HG03159 (cell line): Measurements from ENCODE around the gene TNRC6C.
"Not testable (repeated sequence)": the region's sequence is repeated elsewhere in the genome, so short reads cannot be mapped to it uniquely, and the experiment has no call there.

Source experiments
- ATAC-seq: cut with Tn5 transposase; IDR thresholded peaks from one replicate; pipeline ENCODE4 v1.9.1; 2021; ENCODE audit warnings: mild to moderate bottlenecking, moderate library complexity; ENCODE audit not compliant: unreplicated experiment

The TNRC6C gene

DNA sequence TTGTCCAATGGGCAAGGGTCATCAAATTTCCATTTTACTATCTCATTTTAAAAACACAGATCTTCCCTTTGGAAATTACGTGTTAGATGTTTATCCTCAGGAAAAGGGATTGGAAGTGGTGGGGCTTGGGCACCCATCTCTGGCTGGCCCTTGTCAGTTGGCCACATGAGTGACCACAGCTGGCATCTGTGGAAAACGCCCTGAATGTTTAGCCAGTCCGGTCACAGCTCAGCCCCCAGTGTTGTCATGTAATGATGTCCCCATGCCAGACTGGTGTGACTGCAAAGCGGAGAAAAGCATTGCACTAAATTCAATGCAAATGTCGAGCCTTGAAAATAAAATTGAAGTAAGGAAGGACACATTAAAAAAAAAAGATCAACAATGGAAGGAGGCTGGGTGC, 117.0 kb downstream of the TNRC6C start:
- no peak for ATAC-seq

DNA sequence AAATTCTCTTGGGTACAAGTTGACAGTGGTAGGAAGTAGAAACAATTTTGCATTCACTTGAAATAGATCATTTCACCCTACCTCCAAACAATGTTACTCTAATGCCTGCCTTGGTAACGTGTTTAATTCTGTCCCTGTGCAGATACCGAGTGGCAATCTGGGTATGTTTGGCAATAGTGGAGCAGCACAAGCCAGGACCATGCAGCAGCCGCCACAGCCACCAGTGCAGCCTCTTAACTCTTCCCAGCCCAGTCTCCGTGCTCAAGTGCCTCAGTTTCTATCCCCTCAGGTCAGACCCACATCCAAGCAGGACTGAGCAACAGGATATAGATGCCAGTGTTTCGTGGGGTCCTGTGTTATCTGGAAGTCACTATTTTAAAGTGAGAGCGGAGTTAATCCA, 120.8 kb downstream of the TNRC6C start:
- ATAC-seq = no peak

DNA sequence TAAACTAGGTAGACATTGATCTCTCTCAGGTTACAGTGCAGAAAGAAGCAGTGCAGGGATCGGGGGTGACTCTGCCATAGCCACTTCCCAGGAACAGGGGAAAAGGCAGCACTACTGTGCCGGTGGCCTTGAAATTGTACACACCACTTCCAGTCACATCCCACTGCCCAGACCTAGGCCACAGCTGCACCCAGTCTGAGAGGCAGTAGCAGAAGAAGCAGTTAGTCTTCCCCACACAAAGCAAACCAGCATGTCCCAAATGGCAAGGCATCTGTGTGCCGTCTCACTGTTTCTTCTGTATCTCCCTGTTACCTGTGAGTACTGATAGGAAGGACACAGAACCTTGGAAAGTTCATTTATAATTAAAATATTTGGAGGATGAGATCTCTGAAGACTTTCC, 123.0 kb downstream of the TNRC6C start:
- no peak for ATAC-seq

DNA sequence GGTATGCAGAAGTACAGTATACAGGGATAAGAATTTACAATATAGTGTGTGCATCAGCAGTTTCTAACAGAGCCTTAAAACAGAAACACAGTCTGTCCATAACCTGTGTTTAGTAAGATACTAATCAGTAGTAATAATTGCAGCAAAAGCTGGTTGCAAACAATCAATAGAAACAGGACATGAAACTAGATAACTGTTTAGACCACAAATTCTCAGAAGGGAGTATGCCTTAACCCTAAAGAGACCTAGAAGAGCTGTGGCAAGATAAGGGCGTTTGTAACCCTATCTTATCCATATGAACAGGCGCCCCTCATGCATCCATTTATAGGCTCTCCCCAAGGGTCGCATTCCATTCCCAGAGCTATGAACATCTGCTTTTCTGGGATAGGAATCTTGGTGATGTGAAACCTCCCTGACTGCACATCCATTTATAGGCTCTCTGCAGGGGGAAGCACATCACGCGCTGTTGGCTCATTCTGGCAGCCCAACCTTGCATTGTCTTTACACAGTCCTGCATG, 123.9 kb downstream of the TNRC6C start:
- not testable (repeated sequence) for ATAC-seq

DNA sequence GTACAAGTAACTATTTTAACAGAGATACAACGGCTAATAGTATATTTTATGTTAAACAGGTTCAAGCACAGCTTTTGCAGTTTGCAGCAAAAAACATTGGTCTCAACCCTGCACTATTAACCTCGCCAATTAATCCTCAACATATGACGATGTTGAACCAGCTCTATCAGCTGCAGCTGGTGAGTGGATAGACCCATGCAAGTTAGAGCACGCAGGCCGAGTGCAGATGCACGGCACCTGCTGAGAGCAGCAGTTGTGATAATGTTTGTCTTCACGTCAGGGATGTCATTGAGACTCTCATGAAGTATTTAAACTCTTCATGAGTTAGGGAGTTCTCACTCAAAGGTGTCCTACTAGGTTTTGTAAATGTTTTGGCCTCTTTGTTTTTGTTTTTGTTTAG, 124.5 kb downstream of the TNRC6C start:
- ATAC-seq = no peak

DNA sequence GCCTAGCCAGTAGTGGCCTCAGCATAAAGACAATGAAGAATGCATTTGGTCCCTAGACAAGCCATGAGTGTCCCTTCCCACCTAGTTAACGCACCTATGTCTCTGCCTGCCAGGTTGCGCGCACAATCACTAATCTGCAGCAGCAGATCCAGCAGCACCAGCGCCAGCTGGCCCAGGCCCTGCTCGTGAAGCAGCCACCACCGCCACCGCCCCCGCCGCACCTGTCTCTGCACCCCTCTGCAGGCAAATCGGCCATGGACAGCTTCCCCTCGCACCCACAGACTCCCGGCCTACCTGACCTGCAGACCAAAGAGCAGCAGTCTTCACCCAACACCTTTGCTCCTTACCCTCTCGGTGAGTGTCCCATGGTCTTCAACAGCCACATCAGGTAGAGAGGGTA, 128.2 kb downstream of the TNRC6C start:
- no peak for ATAC-seq

DNA sequence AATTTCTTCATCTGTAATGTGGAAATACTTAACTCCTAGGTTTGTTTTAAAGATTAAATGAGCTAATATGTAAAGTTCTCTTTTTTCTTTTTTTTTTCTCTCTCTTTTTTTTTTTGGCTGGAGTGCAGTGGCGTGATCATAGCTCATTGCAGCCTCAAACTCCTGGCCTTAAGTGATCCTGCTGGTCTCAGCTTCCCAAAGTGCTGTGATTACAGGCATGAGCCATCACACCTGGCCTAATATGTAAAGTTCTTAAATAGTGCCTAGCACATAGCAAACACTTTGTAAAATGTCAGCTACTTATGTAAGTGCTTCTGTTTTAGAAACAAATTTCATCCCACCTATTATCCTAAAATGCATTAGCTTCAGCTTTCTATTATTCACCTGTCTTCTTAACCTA, 130.0 kb downstream of the TNRC6C start:
- ATAC-seq = no peak

DNA sequence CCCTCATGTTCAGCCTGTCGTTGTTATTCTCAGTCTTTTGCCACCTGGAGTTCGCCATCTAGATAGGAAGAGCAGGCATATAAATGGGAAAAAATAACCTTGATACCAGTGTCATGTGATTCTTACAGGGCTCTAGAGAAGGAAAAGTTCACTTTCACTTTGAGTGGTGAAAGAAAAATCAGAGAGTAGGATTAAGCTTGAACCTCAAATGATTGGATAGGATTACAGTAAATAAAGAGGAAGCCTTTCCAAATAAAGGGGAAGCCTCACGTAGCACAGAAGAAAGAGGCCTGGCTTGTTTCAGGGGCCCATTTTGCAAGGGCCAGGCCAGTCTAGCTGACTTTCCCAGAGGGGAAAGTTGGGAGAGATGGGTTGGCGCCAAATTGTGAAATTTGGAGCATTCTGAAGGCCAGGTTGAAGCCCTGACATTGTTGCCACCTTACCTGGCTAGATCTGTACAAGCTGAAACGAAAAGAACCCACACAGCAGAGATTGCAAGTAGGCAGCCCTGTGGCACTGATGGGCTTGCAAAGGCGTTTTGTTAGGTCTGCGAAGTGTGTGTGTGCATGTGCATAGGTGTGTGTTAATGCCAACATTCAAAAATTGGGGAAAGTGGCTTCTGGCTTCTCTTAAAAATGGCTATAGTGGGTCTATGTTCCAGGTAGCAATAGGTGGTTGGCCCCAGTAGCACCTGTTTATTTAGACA, 131.2 kb downstream of the TNRC6C start:
- ATAC-seq = no peak

DNA sequence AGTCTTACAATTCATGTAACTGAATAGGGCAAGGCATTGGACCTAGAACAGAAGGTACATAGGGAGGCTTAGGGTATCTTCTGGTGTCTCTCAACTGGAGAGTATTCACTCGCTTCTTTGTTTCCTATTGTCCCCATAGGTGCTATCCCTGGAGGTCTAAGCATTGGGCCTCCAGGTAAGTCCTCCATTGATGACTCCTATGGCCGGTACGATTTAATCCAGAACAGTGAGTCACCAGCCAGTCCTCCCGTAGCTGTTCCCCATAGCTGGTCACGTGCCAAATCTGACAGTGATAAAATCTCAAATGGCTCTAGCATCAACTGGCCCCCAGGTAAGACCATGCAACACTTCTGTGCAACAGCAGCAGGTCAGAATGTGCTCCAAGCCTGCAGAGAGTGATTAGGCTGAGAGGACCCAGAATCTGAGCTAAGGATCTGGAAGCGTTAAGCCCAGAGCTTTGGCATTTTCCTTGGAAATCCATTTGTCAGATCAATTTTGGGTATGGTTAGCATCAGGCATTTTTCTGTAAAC, 134.4 kb downstream of the TNRC6C start:
- ATAC-seq = no peak

DNA sequence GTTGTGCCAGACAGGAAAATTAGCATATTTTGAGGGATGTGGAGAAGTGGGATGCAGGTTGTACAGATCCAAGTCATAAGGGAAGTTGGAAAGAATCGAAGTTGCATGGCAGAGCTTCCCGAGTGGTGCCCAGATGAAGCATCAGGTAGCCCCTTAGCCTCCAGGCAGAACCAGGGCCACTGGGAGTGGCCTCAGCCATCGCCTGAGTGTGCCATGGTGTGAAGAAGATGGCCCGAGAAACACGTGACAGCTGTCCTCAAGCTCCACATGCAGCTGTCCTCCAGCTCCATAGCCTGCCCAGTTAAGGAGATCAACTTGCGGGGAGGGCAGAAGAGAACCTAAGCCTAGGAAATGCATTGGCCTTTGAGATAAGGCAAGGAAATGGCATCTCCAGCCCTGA, 136.5 kb downstream of the TNRC6C start:
- ATAC-seq = no peak

DNA sequence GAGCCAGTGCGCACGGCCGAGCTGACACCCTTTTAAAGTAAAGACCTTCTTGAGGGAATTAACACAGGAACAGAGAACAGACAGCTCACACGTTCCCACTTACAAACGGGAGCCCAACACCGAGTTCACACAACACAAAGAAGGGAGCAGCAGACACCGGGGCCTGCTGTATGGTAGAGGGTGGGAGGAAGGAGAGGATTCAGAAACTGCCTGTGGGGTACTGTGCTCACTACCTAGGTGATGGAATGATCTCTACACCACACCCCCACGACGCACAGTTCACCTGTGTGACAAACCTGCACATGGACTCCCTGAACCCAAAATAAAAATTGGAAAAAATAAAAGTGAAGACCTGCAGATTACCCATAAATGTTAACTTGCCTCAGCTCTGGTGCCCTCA, 137.6 kb downstream of the TNRC6C start:
- ATAC-seq = no peak

DNA sequence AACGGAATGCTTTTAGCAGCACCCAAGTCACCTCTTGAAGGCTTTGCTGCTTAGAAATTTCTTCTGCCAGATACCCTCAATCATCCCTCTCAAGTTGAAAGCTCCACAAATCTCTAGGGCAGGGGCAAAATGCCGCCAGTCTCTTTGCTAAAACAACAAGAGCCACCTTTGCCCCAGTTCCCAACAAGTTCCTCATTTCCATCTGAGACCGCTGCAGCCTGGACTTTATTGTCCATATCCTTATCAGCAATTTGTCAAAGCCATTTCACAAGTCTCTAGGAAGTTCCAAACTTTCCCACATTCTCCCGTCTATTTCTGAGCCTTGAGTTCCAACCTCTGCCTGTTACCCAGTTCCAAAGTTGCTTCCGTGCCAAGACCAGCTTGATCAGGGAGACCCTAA, 142.6 kb downstream of the TNRC6C start:
- ATAC-seq = no peak

DNA sequence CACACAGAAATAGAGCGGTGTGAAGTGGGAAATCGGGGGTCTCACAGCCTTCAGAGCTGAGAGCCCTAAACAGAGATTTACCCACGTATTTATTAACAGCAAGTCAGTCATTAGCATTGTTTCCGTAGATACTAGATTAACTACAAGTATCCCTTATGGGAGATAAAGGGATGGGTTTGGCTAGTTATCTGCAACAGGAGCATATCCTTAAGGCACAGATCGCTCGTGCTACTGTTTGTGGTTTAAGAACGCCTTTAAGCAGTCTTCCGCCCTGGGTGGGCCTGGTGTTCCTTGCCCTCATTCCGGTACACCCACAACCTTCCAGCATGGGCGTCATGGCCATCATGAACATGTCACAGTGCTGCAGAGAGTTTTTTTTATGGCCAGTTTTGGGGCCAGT, 143.0 kb downstream of the TNRC6C start:
- no peak for ATAC-seq

DNA sequence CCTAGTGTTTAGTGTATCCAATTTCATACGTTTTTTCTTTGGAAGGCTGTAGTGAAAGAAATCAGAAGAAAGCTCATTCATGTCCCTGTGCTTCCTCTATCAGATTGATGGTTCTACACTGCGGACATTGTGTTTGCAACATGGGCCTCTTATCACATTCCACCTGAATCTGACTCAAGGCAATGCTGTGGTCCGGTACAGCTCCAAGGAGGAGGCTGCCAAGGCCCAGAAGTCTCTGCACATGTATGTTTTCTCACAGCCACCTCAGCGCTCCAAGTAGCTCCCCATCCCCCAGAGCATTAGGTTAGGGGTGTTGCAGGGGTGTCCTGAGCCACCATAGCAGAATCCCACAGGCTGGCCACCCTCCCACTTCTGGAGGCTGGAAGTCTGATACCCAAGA, 144.8 kb downstream of the TNRC6C start:
- no peak for ATAC-seq

DNA sequence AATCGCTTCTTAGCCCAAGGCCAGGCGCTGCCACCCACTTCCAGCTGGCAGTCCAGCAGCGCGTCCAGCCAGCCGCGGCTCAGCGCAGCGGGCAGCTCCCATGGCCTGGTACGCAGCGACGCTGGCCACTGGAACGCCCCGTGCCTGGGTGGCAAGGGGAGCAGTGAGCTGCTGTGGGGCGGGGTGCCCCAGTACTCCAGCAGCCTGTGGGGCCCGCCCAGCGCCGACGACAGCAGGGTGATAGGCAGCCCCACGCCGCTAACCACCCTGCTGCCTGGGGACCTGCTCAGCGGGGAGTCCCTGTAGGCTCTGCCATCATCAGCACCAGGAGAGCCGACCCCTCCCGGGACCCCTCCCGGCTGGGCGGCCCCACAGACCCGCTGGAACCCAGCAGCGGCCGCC, 146.0 kb downstream of the TNRC6C start:
- no peak for ATAC-seq

DNA sequence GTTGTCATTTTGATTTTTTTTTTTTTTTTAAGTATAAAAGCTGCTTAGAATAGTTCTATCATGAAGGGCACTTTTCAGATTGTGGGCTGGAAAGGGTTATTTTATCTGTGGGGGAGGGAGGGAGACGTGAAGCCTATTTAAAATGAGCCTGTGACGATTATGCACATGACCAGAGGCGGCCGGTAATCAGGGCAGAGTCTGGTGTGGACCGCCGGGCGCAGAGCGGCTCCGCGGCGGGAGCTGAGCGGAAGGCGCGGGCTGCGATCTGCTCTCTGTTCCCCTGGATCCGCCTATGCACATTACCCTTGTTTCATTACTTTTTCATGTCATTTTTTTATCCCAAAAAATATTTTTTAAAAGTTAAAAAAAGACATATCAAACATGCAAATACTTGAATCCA, 146.6 kb downstream of the TNRC6C start:
- no peak for ATAC-seq

DNA sequence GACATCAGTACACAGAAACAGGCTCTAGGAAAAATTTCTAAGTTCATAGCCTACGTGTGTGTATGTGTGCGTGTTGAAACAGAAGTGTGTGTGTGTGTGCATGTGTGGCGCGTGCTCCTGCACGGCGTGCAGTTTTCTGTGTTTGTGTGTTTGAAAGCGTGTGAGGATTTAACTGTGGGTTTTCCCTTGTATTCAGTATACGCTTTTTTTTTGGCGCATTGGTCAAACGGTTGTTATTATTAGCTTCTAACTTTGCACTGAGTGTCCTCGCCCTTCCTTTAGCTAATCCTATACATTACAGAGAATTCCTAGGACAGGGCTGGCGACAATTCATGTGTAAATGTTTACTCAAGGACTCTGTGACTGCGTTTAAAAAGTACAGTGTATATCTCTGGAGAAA, 147.0 kb downstream of the TNRC6C start:
- ATAC-seq = no peak

DNA sequence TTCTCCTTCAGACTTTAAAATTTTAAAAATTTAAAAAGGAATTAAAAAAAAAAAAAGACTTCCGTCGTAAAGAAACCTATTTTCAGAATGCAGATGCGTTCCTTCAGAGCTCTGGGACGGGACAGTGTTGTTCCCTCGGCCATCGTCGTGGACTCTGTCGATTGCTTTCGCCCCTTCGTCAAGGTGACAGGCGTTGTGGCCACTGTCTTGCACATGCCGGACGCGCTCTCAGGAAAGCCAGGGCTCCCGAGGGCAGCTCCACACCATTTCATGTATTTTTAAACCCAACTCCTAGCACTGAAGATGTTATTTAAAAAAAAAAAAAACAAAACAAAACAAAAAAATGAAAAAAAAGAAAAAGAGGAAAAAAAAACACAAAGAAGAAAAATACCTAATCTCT, 147.7 kb downstream of the TNRC6C start:
- ATAC-seq = no peak

DNA sequence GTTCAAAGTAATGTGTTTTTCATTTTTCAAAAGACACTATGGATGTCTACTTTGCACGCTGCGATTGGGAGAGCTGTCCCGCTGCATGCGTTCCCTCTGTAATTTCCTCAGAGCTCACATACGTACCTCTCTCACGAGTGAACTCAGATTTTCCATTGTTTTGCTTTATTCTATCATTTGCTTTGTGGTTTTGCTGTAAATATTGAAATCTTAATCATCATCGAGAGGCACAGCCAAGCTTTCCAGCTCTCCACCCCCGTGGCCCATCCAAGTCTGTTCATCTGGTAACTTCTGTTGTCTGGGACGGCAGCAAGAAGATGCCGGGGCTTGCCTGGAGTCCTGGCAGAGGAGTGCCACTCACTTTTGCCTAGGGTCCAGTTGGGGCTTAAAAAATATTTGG, 149.0 kb downstream of the TNRC6C start:
- ATAC-seq = no peak

DNA sequence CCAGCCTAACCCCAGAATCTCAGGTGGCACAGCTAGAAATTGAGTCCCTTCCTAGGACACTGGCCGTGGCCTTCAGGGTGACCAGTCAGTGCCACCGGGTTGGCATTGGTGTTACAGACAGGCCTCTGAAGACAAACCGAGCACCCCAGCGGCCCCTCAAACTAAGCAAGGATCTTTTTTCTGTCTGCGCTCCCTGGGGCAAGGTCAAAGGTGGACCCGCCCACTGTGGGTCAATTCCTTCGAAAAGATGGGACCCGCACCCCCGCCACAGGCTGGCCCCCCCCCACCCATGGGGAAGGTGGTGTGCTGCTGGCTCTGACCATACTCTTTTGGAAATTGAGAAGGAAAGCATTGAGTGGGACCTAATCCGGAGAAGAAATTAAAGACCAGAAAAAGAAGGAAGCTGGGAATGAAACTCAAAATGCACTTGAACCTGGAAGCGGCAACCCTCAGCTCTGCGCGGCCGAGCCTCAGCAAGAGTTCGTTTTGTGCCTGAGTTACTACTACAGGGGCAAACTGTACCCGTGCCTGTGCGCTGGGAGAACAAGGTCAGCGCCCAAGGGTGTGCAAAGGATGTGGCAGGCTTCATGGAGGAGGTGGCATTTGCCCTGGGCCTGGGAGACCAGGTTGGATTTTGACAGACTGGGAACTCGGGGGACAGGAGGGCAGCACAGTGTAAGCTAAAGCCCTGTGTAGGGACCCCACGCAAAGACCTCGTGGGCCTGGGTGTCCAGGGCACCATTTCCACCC, 149.6 kb downstream of the TNRC6C start:
- no peak for ATAC-seq

DNA sequence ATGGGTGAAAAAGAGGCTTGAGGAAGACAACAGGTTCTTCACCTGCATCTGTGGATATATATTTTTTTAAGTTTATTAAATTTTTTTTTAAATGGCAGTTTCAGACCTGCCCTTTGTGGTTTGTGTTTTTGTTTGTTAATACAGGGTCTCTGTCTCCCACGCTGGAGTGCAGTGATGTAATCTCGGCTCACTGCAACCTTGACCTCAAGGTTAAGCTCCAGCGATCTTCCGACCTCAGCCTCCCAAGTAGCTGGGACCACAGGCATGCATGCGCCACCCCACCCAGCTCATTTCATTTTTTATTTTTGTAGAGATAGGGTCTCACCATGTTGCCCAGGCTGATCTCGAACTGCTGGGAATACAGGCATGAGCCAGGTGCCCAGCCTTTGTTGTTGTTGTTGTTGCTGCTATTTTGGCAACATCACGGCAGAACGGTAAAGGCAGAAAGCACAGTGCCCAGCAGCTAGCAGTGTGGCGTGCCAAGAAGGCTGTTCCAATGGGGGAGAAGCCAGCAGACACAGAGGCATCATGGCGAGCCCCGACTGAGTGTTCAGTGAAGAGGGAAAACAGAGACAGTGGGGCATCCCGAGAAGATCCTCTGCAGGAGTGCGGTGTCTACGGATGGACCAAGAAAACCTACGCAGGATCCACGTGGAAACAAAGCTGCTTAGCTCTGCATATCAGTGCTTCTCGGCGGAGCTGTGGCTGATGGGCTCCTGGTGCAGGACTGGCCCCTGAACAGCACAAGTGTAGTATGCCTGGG, 150.4 kb downstream of the TNRC6C start:
- no peak for ATAC-seq

DNA sequence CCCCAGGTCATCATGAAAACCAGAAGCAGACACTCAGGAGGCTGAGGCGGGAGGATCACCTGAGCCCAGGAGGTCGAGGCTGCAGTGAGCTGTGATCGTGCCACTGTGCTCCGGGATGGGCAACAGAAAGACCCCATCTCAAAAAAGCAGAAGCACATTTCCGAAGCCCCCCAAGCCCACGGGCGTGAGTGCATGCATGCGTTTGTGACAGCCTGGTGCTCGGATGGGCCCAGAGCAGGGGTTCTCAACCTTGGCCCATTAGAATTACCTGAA, 150.9 kb downstream of the TNRC6C start:
- ATAC-seq = no peak
